Gastroesophageal sphincter (tissue), 4 donors: ENCODE data around the gene SLC2A11. TPM values are rescaled to one million over a fixed set of nuclear protein-coding genes. Genes with fewer than 3 reads are reported as not detected.

Source experiments
- ATAC-seq: fragments of 150-250 bp; one replicate; pipeline ENCODE4 v1.9.1; 2016; ENCODE audit warnings: mild to moderate bottlenecking, moderate library complexity
- H3K27ac ChIP-seq, 4 donors: fragments of 200-600 bp; sonication (generic) in 3 of 4; 1 replicate in 3 of 4; 2 replicates in 1 of 4; pipeline ENCODE4 v1.5.1; 2016 to 2019
- H3K27me3 ChIP-seq: fragments of 200-600 bp; sonication (generic); one replicate; pipeline ENCODE4 v1.5.1; 2019
- H3K36me3 ChIP-seq, 2 donors: fragments of 200-600 bp; sonication (generic); one replicate each; pipeline ENCODE4 v1.5.1; 2019; ENCODE audit warnings: control low read depth in 1 of 2
- H3K4me1 ChIP-seq, 3 donors: fragments of 200-600 bp; sonication (generic); 1 replicate in 2 of 3; 2 replicates in 1 of 3; pipeline ENCODE4 v1.5.1; 2016 to 2019; ENCODE audit warnings: control low read depth in 2 of 3
- H3K4me3 ChIP-seq, 2 donors: fragments of 200-600 bp; sonication (generic); one replicate each; pipeline ENCODE4 v1.5.1; 2019; ENCODE audit warnings: mild to moderate bottlenecking in 1 of 2, moderate library complexity in 1 of 2
- H3K9me3 ChIP-seq, 3 donors: fragments of 200-600 bp; sonication (generic); one replicate each; pipeline ENCODE4 v1.5.1; 2017 to 2019; ENCODE audit warnings: control low read depth in 2 of 3
- CTCF ChIP-seq, 4 experiments: fragments of 200-600 bp in 2 of 4; fragments of 450-650 bp in 2 of 4; sonication (generic) in 1 of 4; IDR thresholded peaks; one replicate each; pipeline ENCODE4 v1.5.1; 2017 to 2019; ENCODE audit warnings: antibody characterized with exemption in 4 of 4, mild to moderate bottlenecking in 2 of 4, moderate library complexity in 2 of 4
- EP300 ChIP-seq: sonication (generic); formaldehyde crosslinking; IDR thresholded peaks from one replicate; pipeline ENCODE4 v1.6.1; 2017; ENCODE audit warnings: antibody characterized with exemption, mild to moderate bottlenecking
- POLR2A ChIP-seq, 2 donors: fragments of 450-650 bp; IDR thresholded peaks; one replicate each; pipeline ENCODE4 v1.6.1; 2017; ENCODE audit warnings: antibody characterized with exemption in 2 of 2, mild to moderate bottlenecking in 2 of 2, moderate library complexity in 1 of 2
- POLR2AphosphoS5 ChIP-seq: sonication (generic); formaldehyde crosslinking; IDR thresholded peaks from one replicate; pipeline ENCODE4 v1.6.1; 2017; ENCODE audit warnings: antibody characterized with exemption
- WGBS, 2 donors: methylation state at CpG; one replicate each; pipeline ENCODE4 v1.1.5; 2018; ENCODE audit warnings: low coverage in 1 of 2; 5-methylcytosine and 5-hydroxymethylcytosine counted together
- total RNA-seq, 4 donors: library from RNA; depleted of rRNA; stranded (reverse); fragments of >200 nt; gene quantifications; one replicate each; pipeline ENCODE4 v1.1.0, GENCODE V29; 2016

Gene SLC2A11
- total RNA-seq, 4 donors from 2014 or later: 7.3 to 39.8 (median 18.8) TPM

GRCh38 chr22:23828800-23829680, 28.6 kb upstream of the SLC2A11 start:
- no peak for TF ChIP-seq CTCF (IDR thresholded peaks at IDR 0.05)
- no peak for TF ChIP-seq EP300
- no peak for TF ChIP-seq POLR2AphosphoS5
- no peak overlapping the region for H3K27ac ChIP-seq
- no peak overlapping the region for H3K4me3 ChIP-seq
- ATAC-seq: peak; percentile 29
- WGBS, 2 donors: 88 to 97% methylated on average over 4 to 8 of the region's 10 CpGs
- no peaks in the 10 kb centered on the region for H3K4me1 ChIP-seq
- H3K36me3 ChIP-seq: peaks cover 0 to 98% of the 10 kb centered on the region in 2 donors
- no peaks in the 10 kb centered on the region for H3K9me3 ChIP-seq
- H3K27me3 ChIP-seq: no peaks in the 10 kb centered on the region

DNA sequence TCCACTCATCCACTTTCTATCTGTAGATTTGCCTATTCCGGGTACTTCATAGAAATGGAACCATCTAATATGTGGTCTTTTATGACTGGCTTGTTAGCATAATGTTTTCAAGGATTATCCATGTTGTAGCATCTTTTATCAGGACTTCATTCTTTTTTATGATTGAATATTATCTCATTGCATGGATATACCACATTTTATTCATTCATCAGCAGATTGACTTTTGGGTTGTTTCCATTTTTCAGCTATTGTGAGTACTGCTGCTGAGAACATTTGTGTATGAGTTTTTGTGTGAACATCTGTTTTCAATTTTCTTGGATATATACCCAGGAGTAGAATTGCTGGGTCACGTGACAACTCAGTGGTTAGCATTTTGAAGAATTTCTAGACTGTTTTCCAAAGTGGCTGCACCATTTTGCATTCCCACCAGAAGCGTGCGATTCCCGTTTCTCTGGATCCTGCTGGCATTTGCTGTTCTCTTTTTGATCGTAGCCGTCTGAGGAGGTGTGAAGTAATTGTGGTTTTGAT, 27.8 kb upstream of the SLC2A11 start:
- H3K4me1 ChIP-seq: peaks cover 0 to 7% (median 0%) of the 10 kb centered on the region in 3 donors
- no peak overlapping the region for H3K4me3 ChIP-seq
- ATAC-seq: no peak
- 67 to 76% methylated on average over 7 of the region's 7 CpGs for WGBS, 2 donors
- TF ChIP-seq POLR2AphosphoS5: no peak
- no peak for TF ChIP-seq EP300
- TF ChIP-seq POLR2A (IDR thresholded peaks at IDR 0.05): no peak
- TF ChIP-seq CTCF (IDR thresholded peaks at IDR 0.05): no peak
- H3K36me3 ChIP-seq: peaks cover 0 to 98% of the 10 kb centered on the region in 2 donors
- no peak overlapping the region for H3K27ac ChIP-seq
- H3K9me3 ChIP-seq: no peaks in the 10 kb centered on the region
- H3K27me3 ChIP-seq: no peaks in the 10 kb centered on the region

GRCh38 chr22:23831261-23831660, 26.4 kb upstream of the SLC2A11 start:
- Histone ChIP-seq H3K9me3 (no peaks in the 10 kb centered on the region), H3K36me3 (peaks cover 0 to 98% of the 10 kb centered on the region in 2 donors), H3K27ac (no peak overlapping the region), H3K4me1 (peaks cover 0 to 20% (median 0%) of the 10 kb centered on the region in 3 donors), H3K4me3 (no peak overlapping the region), H3K27me3 (no peaks in the 10 kb centered on the region)
- no CpG with 5 or more reads among the region's 8 CpGs for WGBS, 2 donors
- no peak for ATAC-seq
- no peak for TF ChIP-seq EP300

GRCh38 chr22:23831781-23832180, 25.9 kb upstream of the SLC2A11 start:
- no peak overlapping the region for H3K27ac ChIP-seq
- no peak overlapping the region for H3K4me3 ChIP-seq
- TF ChIP-seq CTCF (IDR thresholded peaks at IDR 0.05): no peak
- TF ChIP-seq EP300: no peak
- TF ChIP-seq POLR2AphosphoS5: no peak
- no peak for TF ChIP-seq POLR2A (IDR thresholded peaks at IDR 0.05)
- peaks cover 0 to 24% (median 0%) of the 10 kb centered on the region in 3 donors for H3K4me1 ChIP-seq
- H3K27me3 ChIP-seq: no peaks in the 10 kb centered on the region
- H3K9me3 ChIP-seq: no peaks in the 10 kb centered on the region
- no peak for ATAC-seq
- no CpG with 5 or more reads among the region's 10 CpGs for WGBS, 2 donors
- H3K36me3 ChIP-seq: peaks cover 0 to 98% of the 10 kb centered on the region in 2 donors

GRCh38 chr22:23832226-23833016, 25.3 kb upstream of the SLC2A11 start:
- TF ChIP-seq POLR2A (IDR thresholded peaks at IDR 0.05): no peak
- TF ChIP-seq EP300: no peak
- no peak for TF ChIP-seq POLR2AphosphoS5
- TF ChIP-seq CTCF (IDR thresholded peaks at IDR 0.05): no peak
- ATAC-seq: no peak
- no peaks in the 10 kb centered on the region for H3K9me3 ChIP-seq
- H3K27ac ChIP-seq: no peak overlapping the region
- no peak overlapping the region for H3K4me3 ChIP-seq
- H3K27me3 ChIP-seq: no peaks in the 10 kb centered on the region
- H3K36me3 ChIP-seq: peaks cover 0 to 98% of the 10 kb centered on the region in 2 donors
- peaks cover 0 to 24% (median 0%) of the 10 kb centered on the region in 3 donors for H3K4me1 ChIP-seq
- 33 to 40% methylated on average over 1 to 3 of the region's 11 CpGs for WGBS, 2 donors
